Muscle of back (tissue), 11 donors: ENCODE measurements around the gene CBR1. TPM values are rescaled to one million over a fixed set of nuclear protein-coding genes. Genes with fewer than 3 reads are reported as not detected.
A peak's percentile ranks its signal among the peaks of the same experiment; 100 is the strongest.
"Not testable (repeated sequence)": the region's sequence is repeated elsewhere in the genome, so short reads cannot be mapped to it uniquely, and the experiment has no call there.

Source experiments
- DNase-seq, 3 donors: peaks; one replicate each; pipeline versions ENCODE4 v3.0.0 to v3.0.0-alpha.2; 2013
- polyA plus RNA-seq, 10 donors: library from polyadenylated mRNA; unstranded; fragments of 120-200 nt; gene quantifications; one replicate each; pipeline ENCODE4 v1.2.1, GENCODE V29; 2013; ENCODE audit not compliant: insufficient read length in 10 of 10

CBR1 gene
- polyA plus RNA-seq, 10 donors, result 9.8 to 24.3 (median 21.4) TPM

DNA sequence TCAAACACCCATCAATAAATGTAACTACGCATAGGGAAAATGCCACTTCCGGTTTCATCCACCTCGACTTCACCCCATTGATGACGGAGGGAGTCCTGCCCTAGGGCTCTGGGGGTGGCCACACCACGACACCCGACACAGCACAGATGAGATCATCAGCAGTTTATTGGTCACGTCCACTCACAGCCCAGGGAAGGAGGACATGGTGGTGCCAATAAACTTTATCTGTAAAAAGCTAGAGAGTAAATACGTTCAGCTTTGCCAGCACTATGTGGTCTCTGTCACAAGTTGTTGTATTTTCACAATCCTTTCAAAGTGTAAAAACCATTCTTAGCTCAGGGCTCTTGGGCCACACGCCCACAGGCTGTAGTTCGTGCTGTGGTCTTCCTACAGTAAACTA is 25.8 kb upstream of the CBR1 start:
- DNase-seq, result no peak

DNA sequence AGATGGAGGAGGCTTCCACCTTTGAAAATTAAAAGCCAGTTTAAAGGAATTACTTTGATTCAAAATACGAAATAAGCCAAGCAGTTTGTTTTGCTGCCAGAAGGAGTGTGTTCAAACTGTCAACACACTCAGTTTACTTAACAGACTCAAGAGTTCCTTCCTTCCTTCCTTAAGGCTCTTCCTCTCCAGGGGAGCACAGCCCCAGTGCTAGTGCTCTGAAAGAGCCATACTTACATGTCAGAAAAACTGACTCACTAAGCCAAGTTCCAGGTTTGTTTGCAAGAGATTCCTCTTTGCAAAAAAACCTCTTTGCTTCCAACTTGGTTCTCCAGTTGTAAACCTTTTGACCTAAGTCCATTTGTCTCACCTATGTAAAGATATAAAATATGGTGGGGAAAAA is 23.8 kb upstream of the CBR1 start:
- no peak for DNase-seq

DNA sequence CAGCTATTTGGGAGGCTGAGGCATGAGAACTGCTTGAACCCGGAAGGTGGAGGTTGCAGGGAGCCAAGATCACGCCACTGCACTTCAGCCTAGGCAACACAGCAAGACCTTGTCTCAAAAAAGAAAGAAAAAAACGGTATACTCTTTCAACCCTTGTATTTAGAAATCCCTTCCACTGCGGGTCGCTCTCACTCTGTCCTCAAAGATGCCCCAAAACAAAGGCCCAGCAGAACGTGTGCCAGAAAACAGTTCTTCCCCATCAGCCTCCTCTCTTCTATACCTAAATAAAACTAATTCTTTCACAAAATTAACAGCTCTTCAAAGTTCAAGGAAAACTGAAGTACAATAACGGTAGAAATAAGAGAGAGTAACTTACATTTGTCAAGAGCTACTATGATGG is 22.7 kb upstream of the CBR1 start:
- no peak for DNase-seq

DNA sequence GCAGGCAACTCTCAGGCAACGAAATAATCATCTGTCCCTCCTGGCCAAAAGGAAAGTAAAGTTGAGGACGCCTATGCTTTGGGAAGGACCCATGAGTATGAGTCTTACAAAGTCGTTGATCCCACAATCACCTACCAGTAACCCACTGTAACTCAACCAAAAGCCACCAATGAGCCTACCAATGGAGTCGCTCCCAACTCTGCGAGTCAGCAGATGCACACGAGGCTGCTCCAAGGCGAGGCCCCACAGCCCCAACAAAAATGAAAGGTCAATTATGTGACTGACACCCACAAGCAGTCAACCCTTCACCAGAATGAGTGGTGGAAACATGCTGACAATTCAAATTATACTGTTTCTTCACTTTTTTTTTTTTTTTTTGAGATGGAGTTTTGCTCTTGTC is 21.5 kb upstream of the CBR1 start:
- DNase-seq, result no peak

DNA sequence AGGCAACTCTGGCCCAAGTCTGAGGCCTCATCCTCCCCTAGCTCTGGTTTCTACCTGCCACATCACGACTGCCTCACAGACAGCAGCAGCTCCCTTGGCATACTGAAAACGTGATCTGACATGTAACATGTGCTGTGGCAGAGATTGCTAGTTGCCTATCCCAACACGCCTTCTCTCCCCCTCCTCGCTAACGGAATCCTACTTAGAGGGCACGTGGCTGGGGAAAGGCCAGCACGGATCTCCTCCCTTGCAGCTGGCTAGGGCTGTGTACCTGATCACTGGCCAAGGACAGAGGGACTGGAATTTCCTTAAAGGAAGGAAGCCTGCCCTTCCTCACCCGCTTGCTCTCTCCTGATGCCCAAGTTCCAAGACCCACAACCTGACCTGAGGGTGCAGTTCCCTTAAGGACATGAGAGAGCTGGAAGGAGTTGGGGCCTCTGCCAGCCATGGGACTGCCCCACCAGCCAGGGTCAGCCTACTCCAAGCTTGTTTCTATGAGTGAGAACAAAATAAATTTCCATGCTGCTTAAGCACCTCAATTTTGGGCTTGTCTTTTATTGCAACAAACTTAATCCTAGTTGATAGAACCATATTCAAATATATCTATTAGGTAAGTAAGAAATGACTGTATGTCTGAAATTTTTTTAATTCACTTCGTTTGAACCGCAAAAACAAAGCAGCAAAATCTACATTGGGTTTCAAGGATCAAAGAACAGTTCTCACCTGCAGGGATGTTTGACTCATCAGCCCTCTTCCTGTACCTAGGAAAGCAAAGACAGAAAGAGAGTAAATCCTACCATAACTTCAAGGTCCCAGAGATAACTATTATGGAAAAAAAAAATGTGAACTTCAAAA is 16.7 kb upstream of the CBR1 start:
- no peak for DNase-seq

DNA sequence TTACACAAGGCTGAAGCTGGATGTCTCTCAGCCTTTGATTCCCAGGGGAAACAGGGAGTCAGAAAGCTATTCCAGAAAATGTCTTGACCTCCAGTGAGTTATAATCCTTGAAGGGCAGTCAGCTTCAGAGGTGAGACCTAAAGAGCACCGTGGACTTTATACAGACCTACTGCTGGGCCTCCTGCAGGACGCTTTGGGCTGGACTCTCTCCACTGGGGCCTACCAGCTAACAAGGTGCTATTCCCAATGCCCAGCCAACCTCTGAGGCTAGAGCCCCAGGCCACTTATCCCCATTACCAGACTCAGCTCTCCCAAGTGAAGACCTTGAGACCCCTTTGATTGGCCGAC is 16.1 kb upstream of the CBR1 start:
- no peak for DNase-seq

DNA sequence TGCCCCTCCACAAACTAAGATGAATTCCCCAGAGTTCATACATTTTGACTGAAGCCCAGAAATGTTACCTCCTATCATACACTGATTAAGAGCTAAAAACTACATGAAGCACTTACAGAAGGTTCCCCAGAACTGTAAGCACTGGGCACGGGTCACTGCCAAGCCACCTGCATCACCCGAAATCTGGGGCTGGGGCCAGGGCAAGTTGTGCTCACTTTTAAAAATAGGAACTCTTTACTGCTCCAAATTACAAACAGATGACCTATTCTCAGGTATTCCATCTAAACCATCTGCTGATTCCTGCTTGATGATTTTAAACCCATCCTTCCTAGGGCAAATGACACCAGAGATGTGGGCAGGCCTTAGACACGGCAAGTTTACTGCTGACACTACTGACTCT is 14.3 kb upstream of the CBR1 start:
- no peak for DNase-seq

DNA sequence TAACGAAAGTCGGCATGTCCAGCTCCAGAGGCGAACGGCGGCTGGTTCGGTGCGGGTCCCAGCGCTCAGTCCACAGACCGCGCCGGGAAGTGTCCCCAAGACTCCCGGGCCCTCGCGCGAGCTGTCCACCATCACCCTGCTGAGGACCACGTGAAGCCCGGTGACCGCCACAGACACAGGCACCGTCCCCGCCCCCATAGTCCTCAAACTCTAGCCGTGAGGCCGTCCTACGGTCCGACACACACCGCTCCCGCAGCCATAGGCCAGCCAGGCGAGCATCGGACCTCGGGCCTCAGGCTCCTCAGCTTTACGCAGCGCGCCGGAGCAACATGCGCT is 10.0 kb upstream of the CBR1 start:
- no peak for DNase-seq

DNA sequence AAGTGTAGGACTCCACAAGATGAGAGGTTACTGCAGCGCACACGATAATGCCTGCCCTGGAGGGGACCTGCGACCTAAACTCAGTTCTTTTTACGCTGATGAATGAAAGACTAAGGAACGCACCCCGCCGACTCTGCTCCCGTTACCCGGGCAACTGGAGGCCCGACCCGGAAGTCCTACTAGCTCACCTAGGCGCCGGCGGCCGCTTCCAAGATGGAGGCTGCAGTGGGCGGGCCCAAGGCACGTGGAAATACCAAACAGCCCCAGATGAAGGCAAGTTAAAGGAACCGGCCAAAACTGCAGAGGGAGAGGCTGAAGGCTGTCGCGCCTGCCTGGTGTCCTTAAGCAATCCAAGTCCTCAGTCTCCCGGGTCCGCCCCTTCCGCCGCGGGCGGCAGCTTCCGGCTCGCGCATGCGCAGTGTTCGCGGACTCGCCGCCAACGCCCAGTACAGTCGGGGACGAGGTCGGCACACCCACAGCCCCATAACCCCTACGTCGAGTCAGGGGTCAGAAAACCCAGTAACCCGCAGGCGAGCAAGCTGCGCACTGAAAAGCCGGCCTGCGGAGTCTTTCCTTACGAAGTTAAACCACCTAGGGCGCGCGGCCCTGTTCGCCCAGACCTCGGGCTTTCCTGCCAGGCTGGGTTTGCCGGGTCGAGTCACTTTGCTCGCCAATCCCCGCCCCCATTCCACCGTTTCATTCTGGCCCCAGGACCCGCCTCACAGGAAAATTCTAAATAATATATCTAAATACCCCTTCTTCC is 9.5 kb upstream of the CBR1 start, which contains the start of gene SETD4:
SETD4 (minus strand) TSS at position 368 of the 763 bp plus-strand sequence. CDS start 1,638 bp downstream, outside the sequence.
- peak; percentile 91 to 97 (median 94) for DNase-seq

DNA sequence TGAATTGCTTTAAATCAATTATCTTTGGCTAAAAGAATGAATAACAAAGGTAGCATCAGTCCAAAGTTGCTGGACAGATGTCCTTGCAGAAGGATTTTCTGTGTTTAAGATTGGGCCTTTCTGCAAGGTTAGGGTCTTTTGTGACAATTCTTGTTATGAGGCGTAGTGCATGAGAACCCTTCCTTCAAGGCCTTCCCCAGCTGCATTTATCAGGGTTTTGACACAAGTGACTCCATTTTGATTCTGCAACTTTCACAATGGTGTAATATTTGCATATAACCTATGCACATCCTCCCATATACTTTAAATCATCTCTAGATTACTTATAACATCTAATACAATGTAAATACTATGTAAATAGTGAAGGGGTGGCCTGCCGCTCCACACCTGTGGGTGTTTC is 8.4 kb upstream of the CBR1 start:
- DNase-seq, result no peak

DNA sequence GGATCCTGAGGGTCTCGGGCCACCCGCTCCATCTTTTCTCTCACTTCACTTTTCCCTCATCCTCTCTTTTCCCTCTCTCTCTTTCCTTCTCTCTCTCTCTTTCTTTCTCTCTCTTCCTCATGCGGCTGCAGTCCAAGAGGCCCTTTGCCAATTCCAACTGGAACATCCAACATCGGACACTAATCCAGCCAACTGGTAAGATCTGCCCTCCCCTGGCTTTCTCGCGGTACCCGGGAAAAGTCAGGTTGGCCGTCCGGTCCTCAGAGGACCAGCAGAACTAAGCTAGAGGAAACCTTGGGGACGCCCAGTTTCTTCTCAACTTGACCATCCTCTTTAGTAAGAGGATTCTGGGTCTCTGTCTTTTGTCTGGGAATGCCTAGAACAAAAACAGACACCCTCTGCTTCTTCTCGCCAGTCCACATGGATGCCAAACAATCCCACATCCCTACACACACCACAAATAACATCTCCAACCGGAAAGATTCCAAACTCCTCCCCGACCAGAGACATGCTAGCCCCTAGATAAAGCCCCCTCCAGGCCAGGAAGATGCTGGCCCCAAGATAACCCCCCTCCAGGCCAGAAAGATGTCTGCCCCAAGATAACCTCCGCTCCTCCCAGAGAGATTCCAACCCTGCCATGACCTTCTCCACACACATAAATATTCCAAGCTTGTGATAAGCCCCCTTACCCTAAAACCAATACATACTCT is 6.3 kb upstream of the CBR1 start:
- no peak for DNase-seq

DNA sequence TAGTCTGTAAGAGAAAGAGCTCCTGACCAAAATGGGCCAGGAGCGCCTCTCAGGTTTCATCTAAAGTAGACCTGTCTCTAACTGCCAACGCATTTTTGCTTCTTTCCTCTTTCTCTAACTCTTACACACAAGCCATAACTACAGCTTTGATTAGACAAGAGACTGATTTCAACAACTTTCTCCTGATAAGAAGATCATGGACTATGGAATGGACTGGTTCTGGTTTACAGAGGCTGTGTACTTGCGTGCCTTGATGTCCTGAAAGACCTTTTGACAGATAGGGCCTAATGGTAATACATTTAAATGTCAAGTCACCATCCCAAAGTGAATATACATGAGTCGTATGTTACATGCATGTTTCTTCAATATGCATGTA is 5.8 kb upstream of the CBR1 start:
- no peak for DNase-seq

DNA sequence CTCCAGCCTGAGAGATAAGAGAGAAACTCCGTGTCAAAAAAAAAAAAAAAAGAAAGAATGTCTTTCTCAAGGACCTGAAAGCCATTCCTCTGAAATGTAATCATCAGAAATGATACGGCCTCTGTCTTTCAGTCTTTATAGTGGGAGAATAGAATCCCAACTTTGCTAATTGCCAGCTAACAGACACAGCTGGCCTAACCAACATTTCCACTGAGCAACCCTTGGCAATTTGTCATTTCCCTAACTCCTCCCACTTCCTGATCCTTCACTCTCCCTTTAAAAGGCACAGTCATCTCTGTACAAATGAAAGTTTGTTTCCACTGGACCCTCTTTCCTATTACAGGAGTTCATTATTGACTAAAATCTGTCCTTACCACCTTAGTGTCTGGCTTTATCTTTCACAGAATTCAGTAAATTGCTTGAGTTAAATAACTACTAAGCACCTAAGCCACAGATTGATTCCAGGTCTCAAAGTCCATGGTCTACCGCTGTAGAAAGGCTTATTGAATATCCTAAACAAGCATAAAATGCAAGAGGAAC is 4.3 kb upstream of the CBR1 start:
- no peak for DNase-seq

DNA sequence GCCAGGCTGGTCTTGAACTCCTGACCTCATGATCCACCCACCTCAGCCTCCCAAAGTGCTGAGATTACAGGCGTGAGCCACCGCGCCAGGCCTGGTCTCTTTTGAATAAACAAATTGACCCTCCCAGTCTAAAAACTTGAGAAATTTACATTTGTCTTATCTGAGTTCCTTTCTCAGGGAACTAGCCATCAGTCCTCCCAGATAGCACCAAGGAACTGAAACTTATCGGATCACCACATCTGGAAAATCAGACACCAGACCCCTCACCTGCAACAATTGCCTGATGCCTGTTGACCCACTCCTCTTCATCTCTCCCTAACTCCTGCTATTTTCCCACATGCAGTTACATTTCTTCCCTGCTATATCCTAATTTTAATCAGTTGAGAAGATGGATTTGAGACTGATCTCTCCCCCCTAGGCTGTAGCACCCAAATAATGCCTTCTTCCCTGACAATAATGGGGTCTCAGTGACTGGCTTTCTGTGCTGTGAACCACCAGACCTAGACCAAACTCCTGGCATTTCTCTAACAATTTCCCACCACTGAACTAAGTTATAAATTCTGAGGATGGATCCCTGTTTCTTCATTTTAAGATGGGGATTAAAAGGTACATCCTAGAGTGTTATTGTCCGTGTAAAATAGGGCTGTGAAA is 951 bp upstream of the CBR1 start:
- DNase-seq, result no peak

DNA sequence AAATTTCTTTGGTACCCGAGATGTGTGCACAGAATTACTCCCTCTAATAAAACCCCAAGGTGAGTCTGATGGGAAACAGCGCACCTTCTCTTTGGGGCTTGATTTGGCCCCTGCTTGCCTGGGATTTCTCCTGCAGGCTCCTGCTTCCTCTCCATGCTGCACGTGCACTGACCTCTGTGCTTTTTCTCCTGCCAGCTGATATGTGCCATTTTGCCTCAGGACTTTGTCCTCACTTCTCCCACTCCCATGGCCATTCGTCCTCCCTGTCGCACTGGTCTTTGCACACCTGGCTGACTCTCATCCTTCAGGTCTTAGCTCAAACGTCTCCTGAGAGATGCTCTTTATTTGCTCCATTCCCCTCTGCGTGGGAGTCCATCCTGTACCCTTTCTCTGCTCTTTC is 1.2 kb downstream of the CBR1 start:
- DNase-seq, result no peak

DNA sequence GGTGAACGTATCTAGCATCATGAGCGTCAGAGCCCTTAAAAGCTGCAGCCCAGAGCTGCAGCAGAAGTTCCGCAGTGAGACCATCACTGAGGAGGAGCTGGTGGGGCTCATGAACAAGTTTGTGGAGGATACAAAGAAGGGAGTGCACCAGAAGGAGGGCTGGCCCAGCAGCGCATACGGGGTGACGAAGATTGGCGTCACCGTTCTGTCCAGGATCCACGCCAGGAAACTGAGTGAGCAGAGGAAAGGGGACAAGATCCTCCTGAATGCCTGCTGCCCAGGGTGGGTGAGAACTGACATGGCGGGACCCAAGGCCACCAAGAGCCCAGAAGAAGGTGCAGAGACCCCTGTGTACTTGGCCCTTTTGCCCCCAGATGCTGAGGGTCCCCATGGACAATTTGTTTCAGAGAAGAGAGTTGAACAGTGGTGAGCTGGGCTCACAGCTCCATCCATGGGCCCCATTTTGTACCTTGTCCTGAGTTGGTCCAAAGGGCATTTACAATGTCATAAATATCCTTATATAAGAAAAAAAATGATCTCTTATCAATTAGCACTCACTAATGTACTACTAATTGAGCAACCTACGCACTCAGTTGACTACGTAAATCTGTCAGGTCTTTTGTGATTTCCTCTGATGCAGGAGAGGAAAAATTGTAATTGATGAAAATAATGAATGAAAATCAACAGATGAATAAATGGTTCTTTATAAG is 2.8 kb downstream of the CBR1 start:
- DNase-seq, result no peak

DNA sequence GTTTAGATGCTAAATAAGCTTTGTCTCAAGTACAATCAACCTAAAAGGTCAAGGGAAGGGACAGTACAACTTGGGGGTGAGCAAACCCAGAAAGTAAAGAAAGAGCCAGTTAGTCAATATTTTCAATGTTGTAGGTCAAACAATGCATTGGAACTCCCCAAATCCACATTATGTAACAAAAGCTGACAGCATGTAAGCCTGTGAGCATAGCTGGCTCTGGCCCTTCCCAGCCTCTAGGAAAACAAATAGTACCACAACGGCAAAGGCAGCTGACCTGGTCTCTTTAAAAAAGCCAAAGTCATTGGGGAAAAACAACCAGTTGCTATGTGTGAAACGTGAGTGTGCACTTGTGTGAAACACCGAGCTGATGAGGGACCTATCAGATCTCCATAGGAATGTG is 3.4 kb downstream of the CBR1 start:
- DNase-seq, result no peak

DNA sequence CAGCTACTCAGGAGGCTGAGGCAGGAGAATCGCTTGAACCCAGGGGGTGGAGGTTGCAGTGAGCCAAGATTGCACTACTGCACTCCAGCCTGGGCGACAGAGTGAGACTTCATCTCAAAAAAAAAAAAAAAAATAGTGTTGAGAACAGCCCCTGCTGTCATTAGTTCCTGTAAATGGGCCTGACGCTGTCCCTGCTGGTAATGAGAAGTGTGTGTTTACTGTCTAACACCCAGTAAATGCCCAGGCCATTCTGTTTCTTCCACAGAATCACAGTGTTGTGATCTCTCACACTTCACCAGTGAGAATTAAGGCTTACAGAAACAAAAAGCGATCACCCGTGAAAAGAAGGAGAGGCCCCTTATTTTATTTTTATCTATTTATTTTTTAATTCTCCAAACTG is 4.1 kb downstream of the CBR1 start:
- DNase-seq, result not testable (repeated sequence)

DNA sequence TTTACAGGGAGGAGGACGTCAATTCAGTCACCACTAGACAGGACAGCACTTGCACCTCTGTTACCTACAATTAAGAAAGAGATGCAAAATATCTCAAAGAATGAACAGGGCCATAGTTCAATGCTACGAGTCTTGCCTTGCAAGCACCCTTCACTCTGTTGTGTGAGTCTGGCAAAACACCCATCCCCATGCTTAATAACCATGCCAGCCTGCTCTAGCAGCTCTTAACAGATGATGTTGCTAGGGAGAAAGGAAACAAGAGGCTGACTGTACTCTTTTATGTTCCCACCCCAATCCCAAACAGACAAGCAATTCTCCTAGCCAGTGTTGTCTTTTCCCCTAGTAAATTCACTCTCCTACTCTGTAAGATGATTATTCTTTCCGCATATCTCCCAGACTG is 5.3 kb downstream of the CBR1 start:
- DNase-seq, result no peak

DNA sequence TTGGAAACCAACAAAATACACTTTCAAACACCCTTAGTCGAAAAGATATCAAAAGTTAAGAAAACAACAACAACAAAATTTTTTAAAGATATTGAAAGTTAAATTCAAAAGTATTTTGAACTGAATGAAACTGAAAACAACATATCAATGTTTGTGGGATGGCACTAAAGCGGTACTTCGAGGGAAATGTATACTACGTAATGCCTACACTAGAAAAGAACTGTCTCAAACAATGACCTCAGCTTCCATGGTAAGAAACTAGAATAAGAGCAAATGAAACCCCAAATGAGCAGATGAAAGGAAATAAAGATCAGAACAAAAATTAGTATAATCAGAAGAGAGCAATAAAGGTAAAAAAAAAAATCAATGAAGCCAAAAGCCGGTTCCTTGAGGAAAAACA is 6.1 kb downstream of the CBR1 start:
- DNase-seq, result no peak

DNA sequence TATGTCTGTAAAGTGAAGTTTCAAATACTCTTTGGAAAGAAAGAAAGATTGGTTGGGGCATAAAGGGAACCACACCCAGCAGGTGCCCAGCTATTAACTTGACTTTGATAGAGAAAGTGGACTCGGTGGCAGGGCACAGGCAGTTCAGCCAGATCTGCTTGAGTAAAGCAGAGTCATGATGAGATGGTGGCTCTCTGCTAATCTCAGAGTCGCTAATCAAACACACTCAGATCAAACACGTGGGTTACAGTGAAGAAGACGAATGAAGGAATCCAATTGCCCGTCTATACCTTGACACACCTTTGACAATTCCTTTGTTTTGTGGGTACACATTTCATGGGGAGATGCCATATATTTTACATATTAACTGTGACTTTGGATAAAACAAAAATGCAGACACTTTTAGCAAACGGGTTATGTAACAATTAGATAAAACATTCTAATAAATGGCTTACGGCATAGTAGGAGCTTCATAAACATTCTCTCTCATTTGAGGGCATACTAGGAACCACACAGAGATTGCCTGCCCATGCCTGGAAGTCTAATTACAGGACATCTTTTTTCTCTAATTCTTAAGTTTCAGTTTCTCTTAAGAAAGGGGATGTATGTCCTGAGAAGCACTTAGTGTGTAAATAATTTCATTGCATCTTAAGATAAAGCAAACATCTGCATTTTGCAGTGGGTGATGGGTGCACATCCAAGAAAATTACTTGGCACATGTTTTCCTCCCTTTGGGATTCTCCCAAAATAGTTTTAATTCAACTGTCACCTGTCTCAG is 7.2 kb downstream of the CBR1 start:
- no peak for DNase-seq
